Measurements from ENCODE around the gene VPS35L.

- TF ChIP-seq, protein P1, sequence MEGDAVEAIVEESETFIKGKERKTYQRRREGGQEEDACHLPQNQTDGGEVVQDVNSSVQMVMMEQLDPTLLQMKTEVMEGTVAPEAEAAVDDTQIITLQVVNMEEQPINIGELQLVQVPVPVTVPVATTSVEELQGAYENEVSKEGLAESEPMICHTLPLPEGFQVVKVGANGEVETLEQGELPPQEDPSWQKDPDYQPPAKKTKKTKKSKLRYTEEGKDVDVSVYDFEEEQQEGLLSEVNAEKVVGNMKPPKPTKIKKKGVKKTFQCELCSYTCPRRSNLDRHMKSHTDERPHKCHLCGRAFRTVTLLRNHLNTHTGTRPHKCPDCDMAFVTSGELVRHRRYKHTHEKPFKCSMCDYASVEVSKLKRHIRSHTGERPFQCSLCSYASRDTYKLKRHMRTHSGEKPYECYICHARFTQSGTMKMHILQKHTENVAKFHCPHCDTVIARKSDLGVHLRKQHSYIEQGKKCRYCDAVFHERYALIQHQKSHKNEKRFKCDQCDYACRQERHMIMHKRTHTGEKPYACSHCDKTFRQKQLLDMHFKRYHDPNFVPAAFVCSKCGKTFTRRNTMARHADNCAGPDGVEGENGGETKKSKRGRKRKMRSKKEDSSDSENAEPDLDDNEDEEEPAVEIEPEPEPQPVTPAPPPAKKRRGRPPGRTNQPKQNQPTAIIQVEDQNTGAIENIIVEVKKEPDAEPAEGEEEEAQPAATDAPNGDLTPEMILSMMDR (IDR thresholded peaks at IDR 0.05), result no peak
- TF ChIP-seq EZH2 (IDR thresholded peaks at IDR 0.05; ENCODE audit: borderline replicate concordance, insufficient read depth, low read depth, low read length, poor library complexity, severe bottlenecking), result no peak
Measured at GRCh38 chr16:19588661-19589060, 33.2 kb downstream of the VPS35L start.
